CD4-positive, alpha-beta T cell treated with Interleukin-4 for 4 hours (primary cell): Measurements from ENCODE around the gene ARHGEF19.
A peak's percentile ranks its signal among the peaks of the same experiment; 100 is the strongest.
"Not testable (repeated sequence)": the region's sequence is repeated elsewhere in the genome, so short reads cannot be mapped to it uniquely, and the experiment has no call there.

Experiments used
- DNase-seq: peaks from one replicate; pipeline ENCODE4 v3.0.0-alpha.2; 2020

The ARHGEF19 gene

GRCh38 chr1:16243936-16244649, 31.6 kb upstream of the ARHGEF19 start:
- DNase-seq, result peak; percentile 79

- DNase-seq, result no peak
Observed at GRCh38 chr1:16243215-16243610, 30.8 kb upstream of the ARHGEF19 start.

- DNase-seq, result no peak
Observed at GRCh38 chr1:16242556-16243214, 30.2 kb upstream of the ARHGEF19 start.

GRCh38 chr1:16241221-16241708, 28.8 kb upstream of the ARHGEF19 start:
- no peak for DNase-seq

GRCh38 chr1:16239972-16240491, 27.6 kb upstream of the ARHGEF19 start:
- no peak for DNase-seq

- DNase-seq, result no peak
Observed at GRCh38 chr1:16237343-16237830, 24.9 kb upstream of the ARHGEF19 start.

GRCh38 chr1:16236511-16237342, 24.3 kb upstream of the ARHGEF19 start, which contains the start of gene CPLANE2:
Gene CPLANE2, minus strand, starts transcription at chr1:16237183. Its CDS starts 441 bp downstream, at chr1:16236742.
- peak; percentile 95 for DNase-seq

- peak; percentile 47 for DNase-seq
Observed at GRCh38 chr1:16235944-16236510, 23.6 kb upstream of the ARHGEF19 start.

- DNase-seq, result no peak
Observed at GRCh38 chr1:16235347-16235746, 22.9 kb upstream of the ARHGEF19 start.

- DNase-seq, result no peak
Observed at GRCh38 chr1:16233431-16233830, 21.0 kb upstream of the ARHGEF19 start.

GRCh38 chr1:16232316-16232710, 19.9 kb upstream of the ARHGEF19 start:
- no peak for DNase-seq

- no peak for DNase-seq
Observed at GRCh38 chr1:16231331-16232315, 19.2 kb upstream of the ARHGEF19 start.

GRCh38 chr1:16230744-16231143, 18.3 kb upstream of the ARHGEF19 start:
- no peak for DNase-seq

GRCh38 chr1:16229976-16230740, 17.7 kb upstream of the ARHGEF19 start:
- DNase-seq, result no peak

- no peak for DNase-seq
Observed at GRCh38 chr1:16226490-16227179, 14.2 kb upstream of the ARHGEF19 start.

- no peak for DNase-seq
Observed at GRCh38 chr1:16226129-16226489, 13.7 kb upstream of the ARHGEF19 start.

- DNase-seq, result no peak
Observed at GRCh38 chr1:16224472-16224871, 12.0 kb upstream of the ARHGEF19 start.

- DNase-seq, result not testable (repeated sequence)
Observed at GRCh38 chr1:16222716-16223115, 10.3 kb upstream of the ARHGEF19 start.

GRCh38 chr1:16221499-16221898, 9.0 kb upstream of the ARHGEF19 start:
- no peak for DNase-seq

- DNase-seq, result no peak
Observed at GRCh38 chr1:16219968-16220500, 7.6 kb upstream of the ARHGEF19 start.
